HepG2 (cell line): ENCODE measurements around the gene RXFP1. TPM values are rescaled to one million over a fixed set of nuclear protein-coding genes. Genes with fewer than 3 reads are reported as not detected.
A peak's percentile ranks its signal among the peaks of the same experiment; 100 is the strongest.

Experiments
- ARNT ChIP-seq: fragments of 450-650 bp; IDR thresholded peaks from 2 replicates; pipeline ENCODE4 v1.6.1; 2017
- ATAD3A ChIP-seq: sonication (generic); formaldehyde crosslinking; IDR thresholded peaks from 2 replicates; pipeline ENCODE4 v1.4.0; 2020; ENCODE audit warnings: missing genetic modification reagents
- CREB3 ChIP-seq: sonication (generic); formaldehyde crosslinking; IDR thresholded peaks from 2 replicates; pipeline ENCODE4 v1.5.0; 2020; ENCODE audit warnings: missing genetic modification reagents
- FOXM1 ChIP-seq: sonication (generic); formaldehyde crosslinking; IDR thresholded peaks from 2 replicates; pipeline ENCODE4 v1.5.0; 2020; ENCODE audit warnings: missing genetic modification reagents
- GABPB1 ChIP-seq: IDR thresholded peaks from 2 replicates; pipeline ENCODE4 v1.6.1; 2016; ENCODE audit warnings: mild to moderate bottlenecking, missing genetic modification reagents, moderate library complexity, missing compliant biosample characterization
- GATA4 ChIP-seq: sonication (generic); IDR thresholded peaks from 2 replicates; pipeline ENCODE4 v1.6.1; 2016; ENCODE audit warnings: antibody characterized with exemption, low read depth, borderline replicate concordance
- GRHL1 ChIP-seq: sonication (generic); formaldehyde crosslinking; conservative IDR thresholded peaks from 2 replicates; pipeline ENCODE4 v1.8.0; 2022; ENCODE audit warnings: missing genetic modification reagents
- JARID2 ChIP-seq: sonication (generic); formaldehyde crosslinking; IDR thresholded peaks from 2 replicates; pipeline ENCODE4 v1.8.1; 2023; ENCODE audit warnings: missing genetic modification reagents, inconsistent platforms; ENCODE audit not compliant: insufficient replicate concordance
- MAFK ChIP-seq, 2 experiments: IDR thresholded peaks in 1 of 2; conservative IDR thresholded peaks in 1 of 2; 2 replicates each; pipeline ENCODE4 v1.6.1; 2011; ENCODE audit warnings: improper control_type of control experiment in 2 of 2, low read length in 2 of 2
- MLLT10 ChIP-seq: sonication (generic); formaldehyde crosslinking; IDR thresholded peaks from 2 replicates; pipeline ENCODE4 v1.4.0; 2020; ENCODE audit warnings: missing genetic modification reagents
- PLRG1 ChIP-seq: fragments of 450-650 bp; conservative IDR thresholded peaks from 2 replicates; pipeline ENCODE4 v1.6.1; 2016
- STAT5B ChIP-seq: sonication (generic); formaldehyde crosslinking; IDR thresholded peaks from 2 replicates; pipeline ENCODE4 v1.4.0; 2020; ENCODE audit warnings: missing genetic modification reagents
- TIGD3 ChIP-seq: sonication (generic); formaldehyde crosslinking; IDR thresholded peaks from 2 replicates; pipeline ENCODE4 v1.5.1; 2020; ENCODE audit warnings: mild to moderate bottlenecking, missing genetic modification reagents, borderline replicate concordance
- ZC3H4 ChIP-seq: sonication (generic); formaldehyde crosslinking; IDR thresholded peaks from 2 replicates; pipeline ENCODE4 v1.4.0; 2020; ENCODE audit warnings: missing genetic modification reagents, borderline replicate concordance
- ZMYM3 ChIP-seq: sonication (generic); formaldehyde crosslinking; IDR thresholded peaks from 2 replicates; pipeline ENCODE4 v1.5.1; 2020; ENCODE audit warnings: mild to moderate bottlenecking, missing genetic modification reagents
- ZNF160 ChIP-seq: sonication (generic); formaldehyde crosslinking; IDR thresholded peaks from 2 replicates; pipeline ENCODE4 v1.8.0; 2022; ENCODE audit warnings: mild to moderate bottlenecking, inconsistent platforms, missing genetic modification reagents
- ZNF274 ChIP-seq: sonication (generic); formaldehyde crosslinking; IDR thresholded peaks from 2 replicates; pipeline ENCODE4 v1.5.1; 2020; ENCODE audit warnings: mild to moderate bottlenecking, missing genetic modification reagents
- ZNF34 ChIP-seq: sonication (generic); formaldehyde crosslinking; IDR thresholded peaks from 2 replicates; pipeline ENCODE4 v1.4.0; 2020; ENCODE audit warnings: mild to moderate bottlenecking, missing genetic modification reagents, borderline replicate concordance
- ZNF609 ChIP-seq: sonication (generic); formaldehyde crosslinking; IDR thresholded peaks from 2 replicates; pipeline ENCODE4 v1.4.0; 2020; ENCODE audit warnings: mild to moderate bottlenecking, missing genetic modification reagents, borderline replicate concordance
- ZNF891 ChIP-seq: sonication (generic); formaldehyde crosslinking; IDR thresholded peaks from 2 replicates; pipeline ENCODE4 v1.5.0; 2020; ENCODE audit warnings: mild to moderate bottlenecking, missing genetic modification reagents
- ZSCAN30 ChIP-seq: sonication (generic); formaldehyde crosslinking; IDR thresholded peaks from 2 replicates; pipeline ENCODE4 v1.5.0; 2020; ENCODE audit warnings: mild to moderate bottlenecking, missing genetic modification reagents
- polyA plus RNA-seq, 8 experiments: library from polyadenylated mRNA; depleted of rRNA in 3 of 8; stranded (reverse) in 7 of 8; unstranded in 1 of 8; fragments of >200 nt; fragmentation: Illumina TruSeq in 4 of 8; extraction: Trizol in 4 of 8; gene quantifications; 2 replicates each; pipeline versions ENCODE4 v1.2.1 to v1.2.3, GENCODE V29; 2011 to 2016; ENCODE audit warnings: low read depth in 4 of 8, missing spikeins in 1 of 8, mixed read lengths in 1 of 8; ENCODE audit not compliant: insufficient read depth in 1 of 8
- total RNA-seq, 5 experiments: library from RNA; depleted of rRNA; stranded (reverse); fragments of >200 nt; fragmentation: Illumina TruSeq; extraction: Trizol; gene quantifications; 2 replicates each; pipeline ENCODE4 v1.2.3, GENCODE V29; 2016; ENCODE audit warnings: low read depth in 1 of 5

Gene RXFP1
- total and polyA plus RNA-seq, 2 of the 13 experiments (the other 11 are each of a cell fraction or from before 2014, with no cell fraction given), result not detected

GRCh38 chr4:158671915-158672806 is 150.5 kb downstream of the RXFP1 start, which contains the start of gene ETFDH (continued):
- TF ChIP-seq CREB3 (CRISPR knock-in tag) (peak; percentile 71), MLLT10 (CRISPR knock-in tag) (no peak), ZNF609 (CRISPR knock-in tag) (peak; percentile 60; the same call in 1 of the 2 replicates), ZC3H4 (CRISPR knock-in tag) (0 out of 2 replicates have a peak, but pooled peaks have one; percentile 25), GRHL1 (CRISPR knock-in tag) (no peak), ZSCAN30 (CRISPR knock-in tag) (peak; percentile 56; the same call in 1 of the 2 replicates), GABPB1 (CRISPR knock-in tag) (peak; percentile 96), ZNF34 (CRISPR knock-in tag) (no peak; the same call in 1 of the 2 replicates), STAT5B (CRISPR knock-in tag) (no peak), TIGD3 (CRISPR knock-in tag) (no peak), ARNT (no peak), ZNF891 (CRISPR knock-in tag) (peak; percentile 80), JARID2 (peak; percentile 18), ZNF160 (CRISPR knock-in tag) (no peak; the same call in 1 of the 2 replicates), FOXM1 (CRISPR knock-in tag) (no peak), ZMYM3 (CRISPR knock-in tag) (0 out of 2 replicates have a peak, but pooled peaks have one; percentile 47), GATA4 (no peak; the same call in 1 of the 2 replicates), ATAD3A (CRISPR knock-in tag) (no peak), ZNF274 (CRISPR knock-in tag) (no peak; the same call in 1 of the 2 replicates), MAFK (conservative IDR thresholded peaks at IDR 0.05 in 1 of 2, IDR thresholded peaks at IDR 0.05 in 1 of 2; ENCODE audit: low read length in 2 of 2) (no peak), PLRG1 (no peak)
